ENCODE results near the gene VAC14.

DNA sequence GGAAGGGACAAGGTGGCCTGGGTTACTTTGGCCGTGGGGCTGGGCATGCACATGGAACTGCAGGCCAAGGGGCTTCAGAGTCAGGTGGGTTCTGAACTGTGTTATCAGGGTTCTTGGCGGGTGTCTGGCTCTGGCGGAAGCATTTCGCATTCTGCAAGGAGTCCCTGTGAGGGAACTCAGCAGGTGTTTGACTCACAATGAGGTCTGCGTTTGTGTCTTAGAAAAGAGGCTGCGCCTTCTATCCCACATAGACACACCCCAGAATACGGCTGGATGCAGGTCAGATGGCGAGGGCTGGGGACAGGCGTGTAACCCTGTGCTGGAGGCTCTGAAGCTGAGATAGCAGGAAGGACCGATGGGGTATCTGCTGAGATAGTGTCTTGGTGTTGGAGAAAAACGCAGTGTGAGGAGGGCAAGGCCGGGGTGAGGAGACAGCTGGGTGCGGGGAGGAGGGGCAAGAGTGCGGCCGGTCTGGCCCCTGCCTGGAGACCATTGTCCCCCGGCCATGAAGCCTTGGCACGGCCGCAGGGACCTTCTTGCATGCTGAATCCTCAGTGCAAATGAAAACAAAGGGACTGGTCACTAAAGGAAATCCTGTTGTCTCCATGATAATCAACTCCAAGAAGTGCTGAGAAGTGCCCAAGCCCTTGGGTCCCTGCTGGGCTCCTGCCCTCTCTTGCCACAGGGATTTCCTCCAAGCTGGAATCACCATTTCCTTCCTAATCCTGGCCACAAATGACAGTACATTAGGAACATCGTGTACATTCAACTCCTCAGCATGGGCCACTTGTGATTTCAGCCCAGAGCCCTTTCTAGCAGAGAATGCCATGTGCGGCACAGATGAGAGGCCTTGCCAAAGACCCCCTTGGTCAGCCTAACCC lies 92.4 kb downstream of the VAC14 start:
- TF ChIP-seq, protein P1, sequence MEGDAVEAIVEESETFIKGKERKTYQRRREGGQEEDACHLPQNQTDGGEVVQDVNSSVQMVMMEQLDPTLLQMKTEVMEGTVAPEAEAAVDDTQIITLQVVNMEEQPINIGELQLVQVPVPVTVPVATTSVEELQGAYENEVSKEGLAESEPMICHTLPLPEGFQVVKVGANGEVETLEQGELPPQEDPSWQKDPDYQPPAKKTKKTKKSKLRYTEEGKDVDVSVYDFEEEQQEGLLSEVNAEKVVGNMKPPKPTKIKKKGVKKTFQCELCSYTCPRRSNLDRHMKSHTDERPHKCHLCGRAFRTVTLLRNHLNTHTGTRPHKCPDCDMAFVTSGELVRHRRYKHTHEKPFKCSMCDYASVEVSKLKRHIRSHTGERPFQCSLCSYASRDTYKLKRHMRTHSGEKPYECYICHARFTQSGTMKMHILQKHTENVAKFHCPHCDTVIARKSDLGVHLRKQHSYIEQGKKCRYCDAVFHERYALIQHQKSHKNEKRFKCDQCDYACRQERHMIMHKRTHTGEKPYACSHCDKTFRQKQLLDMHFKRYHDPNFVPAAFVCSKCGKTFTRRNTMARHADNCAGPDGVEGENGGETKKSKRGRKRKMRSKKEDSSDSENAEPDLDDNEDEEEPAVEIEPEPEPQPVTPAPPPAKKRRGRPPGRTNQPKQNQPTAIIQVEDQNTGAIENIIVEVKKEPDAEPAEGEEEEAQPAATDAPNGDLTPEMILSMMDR (IDR thresholded peaks at IDR 0.05): no peak
- TF ChIP-seq MXI1 (IDR thresholded peaks at IDR 0.05; ENCODE audit: low read depth, low read length) (no peak), POLR2AphosphoS5 (IDR thresholded peaks at IDR 0.05; ENCODE audit: low read depth, low read length) (no peak), RAD21 (IDR thresholded peaks at IDR 0.05; ENCODE audit: low read length) (no peak)

Measured in SK-N-SH (cell line).